Umbilical cord (tissue), 2 donors: Measurements from ENCODE around the gene EPB41L3. TPM values are rescaled to one million over a fixed set of nuclear protein-coding genes. Genes with fewer than 3 reads are reported as not detected.
"Not testable (repeated sequence)": the region's sequence is repeated elsewhere in the genome, so short reads cannot be mapped to it uniquely, and the experiment has no call there.

ENCODE experiments used
- DNase-seq: peaks from one replicate; pipeline ENCODE4 v3.0.0-alpha.2; 2015; ENCODE audit warnings: low spot score
- total RNA-seq: library from RNA; depleted of rRNA; stranded (reverse); fragments of >200 nt; gene quantifications from one replicate; pipeline ENCODE4 v1.2.3, GENCODE V29; 2014; ENCODE audit warnings: low replicate concordance; ENCODE audit not compliant: insufficient read depth

Gene EPB41L3
- total RNA-seq, 1 donor from 2014 or later, result 68.9 TPM

DNA sequence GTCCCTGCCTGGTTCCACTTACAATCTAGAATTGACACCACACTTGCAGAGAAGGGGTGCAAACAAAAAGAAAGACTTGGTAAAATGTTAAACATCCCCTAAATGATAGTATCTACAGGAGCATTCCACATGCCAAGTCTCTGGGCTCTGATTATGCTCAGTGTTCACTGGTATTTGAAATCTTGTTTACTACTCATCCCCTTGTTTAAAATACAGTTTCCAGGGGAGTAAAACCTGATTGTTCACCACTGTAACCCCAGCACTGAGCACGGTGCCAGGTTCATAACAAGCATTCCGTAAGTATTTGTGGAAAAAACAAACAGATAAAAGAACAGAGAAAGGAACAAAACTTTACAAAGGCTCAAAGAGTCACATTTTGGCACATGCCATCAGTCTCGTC is 11.7 kb downstream of the EPB41L3 start:
- DNase-seq, result no peak

DNA sequence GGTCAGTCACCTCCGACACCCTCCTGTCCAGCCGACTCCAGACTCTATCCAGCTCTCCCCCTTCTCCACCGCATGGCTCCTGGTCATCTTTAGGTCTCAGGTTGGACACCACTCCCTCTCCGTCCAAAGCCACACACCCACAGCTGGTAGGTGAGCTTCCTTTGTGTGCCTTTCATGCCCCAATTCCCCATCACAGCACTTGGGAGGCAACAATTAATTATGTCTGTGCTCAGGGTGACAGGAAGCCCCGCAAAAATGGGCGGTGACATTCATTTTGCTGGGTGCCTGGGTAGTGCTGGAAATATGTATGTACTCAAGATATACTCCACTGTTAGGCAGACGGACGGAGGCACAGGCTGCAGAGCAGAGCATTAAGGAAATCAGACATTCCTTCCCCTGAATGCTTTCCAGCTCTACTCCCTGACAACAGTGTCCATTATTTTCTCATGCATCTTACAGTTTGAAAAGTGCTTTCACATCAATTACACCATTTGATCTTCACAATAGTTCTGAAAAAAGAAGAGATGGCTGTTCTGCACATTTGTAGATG is 13.1 kb downstream of the EPB41L3 start:
- DNase-seq, result no peak

- DNase-seq, result no peak
These were observed 14.3 kb downstream of the EPB41L3 start for GRCh38 chr18:5529471-5529870.

DNA sequence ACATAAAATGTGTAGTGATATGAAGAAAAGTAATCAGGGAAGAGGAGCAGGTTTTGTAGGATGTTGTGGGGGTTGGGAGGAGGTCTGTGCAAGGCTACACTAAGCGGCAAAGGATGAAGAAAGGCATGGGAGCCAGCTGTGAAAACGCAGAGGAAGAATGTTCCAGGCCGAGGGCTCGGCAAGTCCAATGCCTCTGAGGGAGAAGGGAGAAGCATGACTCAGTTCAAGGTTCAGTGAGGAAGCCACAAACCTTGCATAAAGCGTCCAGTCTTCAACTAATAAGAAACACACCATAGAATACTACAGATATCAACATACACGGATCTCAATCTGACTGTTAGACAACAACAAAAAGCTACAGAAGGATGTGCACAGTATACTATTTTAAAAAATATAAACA is 16.2 kb downstream of the EPB41L3 start:
- peak; percentile 81 for DNase-seq

- no peak for DNase-seq
These were observed 19.1 kb downstream of the EPB41L3 start for GRCh38 chr18:5524660-5525059.

GRCh38 chr18:5521000-5521399 is 22.8 kb downstream of the EPB41L3 start:
- DNase-seq, result no peak

GRCh38 chr18:5520464-5520863 is 23.3 kb downstream of the EPB41L3 start:
- DNase-seq, result no peak

DNA sequence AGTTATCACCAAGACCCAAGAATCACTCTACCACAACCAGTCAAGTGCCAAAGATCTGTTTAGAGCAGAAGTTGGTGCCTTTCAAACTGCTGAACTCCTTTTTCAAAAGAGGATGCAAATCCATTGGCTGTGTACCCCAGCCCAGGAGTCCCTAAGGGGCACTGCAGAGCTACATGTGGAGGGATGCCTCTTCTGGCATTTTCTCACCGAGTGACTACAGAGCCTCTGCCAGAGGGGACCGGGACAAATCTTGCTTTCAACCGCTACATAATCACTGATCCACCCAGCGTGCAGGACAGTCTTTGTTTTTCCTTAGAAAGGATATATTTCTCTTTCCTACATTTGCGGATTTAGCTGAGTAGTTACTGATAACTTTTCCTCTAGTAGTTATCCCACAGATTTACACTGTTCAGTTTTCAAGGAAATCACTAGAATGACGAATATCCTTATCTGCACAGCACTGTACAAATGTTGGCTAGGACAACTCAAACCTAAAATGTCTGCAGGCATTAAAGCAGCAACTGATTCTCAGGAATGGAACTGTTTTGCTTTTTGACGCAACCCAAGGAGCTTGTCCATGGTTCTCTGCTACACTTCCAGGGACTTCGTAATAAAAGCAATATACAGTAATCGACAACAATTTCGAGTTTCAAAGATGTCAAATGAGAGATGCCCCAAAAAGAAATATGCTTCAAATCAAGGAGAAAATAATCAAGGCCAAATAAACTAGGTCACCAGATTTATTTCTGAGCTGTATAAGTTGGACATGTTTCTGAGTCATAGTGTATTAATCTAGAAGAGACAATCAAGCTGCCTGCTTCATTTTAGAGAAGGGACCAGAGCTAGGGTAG is 24.1 kb downstream of the EPB41L3 start:
- peak; percentile 88 for DNase-seq

GRCh38 chr18:5518899-5519371 is 24.9 kb downstream of the EPB41L3 start:
- DNase-seq, result peak; percentile 82

- DNase-seq, result no peak
These were observed 25.5 kb downstream of the EPB41L3 start for GRCh38 chr18:5518179-5518770.

- DNase-seq, result peak; percentile 57
These were observed 27.0 kb downstream of the EPB41L3 start for GRCh38 chr18:5516841-5517240.

GRCh38 chr18:5515011-5515784 is 28.6 kb downstream of the EPB41L3 start:
- peak; percentile 71 for DNase-seq

GRCh38 chr18:5513947-5514346 is 29.9 kb downstream of the EPB41L3 start:
- no peak for DNase-seq

DNA sequence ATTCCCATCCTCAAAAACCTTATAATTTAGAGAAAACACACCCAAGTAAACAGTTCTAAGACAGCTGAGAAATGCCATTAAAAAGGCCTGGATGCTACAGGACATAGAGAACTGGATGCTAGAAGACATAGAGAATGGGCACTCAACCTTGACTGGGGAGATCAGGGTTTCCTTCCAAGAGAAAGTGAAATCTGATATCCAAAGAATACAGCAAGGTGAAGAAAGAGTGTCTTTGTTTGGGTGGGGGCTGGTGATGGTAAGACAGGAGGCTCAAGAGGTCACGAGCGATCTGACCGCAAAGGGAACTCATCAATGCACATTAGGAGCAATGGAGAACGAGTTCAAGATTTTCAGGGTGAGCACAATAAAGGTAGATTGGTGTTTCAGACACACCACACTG is 31.6 kb downstream of the EPB41L3 start:
- no peak for DNase-seq

- DNase-seq, result not testable (repeated sequence)
These were observed 32.3 kb downstream of the EPB41L3 start for GRCh38 chr18:5511541-5511940.

- peak; percentile 18 for DNase-seq
These were observed 33.5 kb downstream of the EPB41L3 start for GRCh38 chr18:5510135-5510846.

GRCh38 chr18:5508821-5509220 is 35.0 kb downstream of the EPB41L3 start:
- DNase-seq, result no peak

GRCh38 chr18:5507756-5508155 is 36.0 kb downstream of the EPB41L3 start:
- DNase-seq, result no peak

DNA sequence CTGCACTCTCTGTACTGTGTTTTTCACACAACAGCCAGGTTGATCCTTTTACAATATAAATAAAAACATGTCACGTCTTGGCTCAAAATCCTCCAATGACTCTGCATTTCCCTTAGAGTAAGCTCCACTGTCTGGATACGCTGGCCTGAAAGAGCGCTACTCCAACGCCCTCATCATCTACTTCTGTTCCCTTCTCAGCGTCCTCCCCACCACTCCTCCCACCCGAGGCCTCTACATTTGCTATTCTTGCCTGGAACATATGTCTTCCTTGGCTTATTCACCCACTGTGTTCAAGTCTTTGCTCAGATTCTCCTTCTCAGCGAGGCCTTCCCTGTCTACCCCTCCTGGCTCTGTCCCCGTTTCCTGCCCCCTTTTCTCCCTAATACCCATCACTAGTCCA is 37.6 kb downstream of the EPB41L3 start:
- no peak for DNase-seq

- DNase-seq, result no peak
These were observed 40.1 kb downstream of the EPB41L3 start for GRCh38 chr18:5503740-5504139.
